ENCODE measurements around the gene CDX1.
A peak's percentile ranks its signal among the peaks of the same experiment; 100 is the strongest.
"Not testable (repeated sequence)": the region's sequence is repeated elsewhere in the genome, so short reads cannot be mapped to it uniquely, and the experiment has no call there.

CDX1 gene

DNA sequence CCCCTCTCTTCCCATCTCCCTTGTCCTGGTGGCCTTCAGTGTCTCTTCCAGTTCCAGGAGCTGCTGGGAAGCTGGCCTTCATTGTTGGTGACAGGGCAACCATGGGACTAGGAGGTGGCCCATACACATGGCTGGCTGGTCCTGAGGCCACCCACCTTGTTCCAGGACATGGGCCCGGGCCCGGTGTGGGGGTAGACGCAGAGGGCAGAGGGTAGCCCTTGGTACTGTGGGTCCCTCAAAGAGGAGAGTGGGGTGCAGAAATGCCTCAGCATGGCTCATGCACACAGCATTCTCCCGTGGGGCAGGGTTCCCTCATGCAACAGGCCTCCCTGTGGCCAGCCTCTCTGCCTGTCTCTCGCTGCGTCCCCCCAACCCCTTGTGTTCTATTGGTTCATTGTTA, 44.1 kb downstream of the CDX1 start:
- DNase-seq, result no peak

DNA sequence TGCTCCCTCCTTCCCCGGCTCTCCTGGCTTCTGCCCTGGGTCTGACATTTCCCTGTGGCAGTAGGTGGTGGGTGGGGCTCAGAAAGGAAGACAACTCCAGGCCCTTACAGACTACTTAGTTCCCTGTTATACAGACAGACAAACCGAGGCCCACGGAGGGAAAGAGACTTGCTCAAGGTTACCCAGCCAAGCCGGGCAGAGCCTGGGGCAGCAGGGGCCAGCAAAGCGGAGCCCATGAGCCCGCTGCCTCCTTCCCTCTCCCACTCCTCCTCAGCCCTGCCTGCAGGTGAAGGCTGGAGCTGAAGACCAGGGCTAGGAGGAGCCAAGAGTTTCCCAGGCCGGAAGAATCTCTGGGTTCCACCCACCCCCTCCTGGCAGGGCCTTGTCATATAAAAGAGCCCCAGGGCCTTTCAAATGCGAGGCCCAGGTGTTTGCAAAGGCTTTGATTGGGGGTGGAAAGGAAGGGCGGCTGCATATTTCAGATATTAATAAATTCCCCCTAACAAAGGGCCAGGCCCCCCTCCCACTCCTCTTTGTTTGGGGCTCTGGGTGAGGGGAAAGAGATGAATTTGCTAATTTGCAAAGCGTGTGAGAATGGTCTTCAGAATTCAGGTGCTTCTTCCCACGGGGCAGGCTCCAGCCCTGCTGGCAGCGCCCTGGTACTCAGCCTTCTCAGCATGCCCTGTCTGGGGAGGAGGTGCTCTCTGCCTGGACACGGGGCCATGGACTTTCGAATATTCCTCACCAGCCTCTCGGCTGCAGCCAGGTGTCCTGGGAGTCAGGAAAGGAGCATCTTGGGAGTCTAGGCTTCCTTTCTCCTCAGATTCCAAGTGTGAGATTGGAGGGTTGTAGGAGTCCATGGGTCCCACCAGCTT, 44.8 kb downstream of the CDX1 start:
- no peak for DNase-seq

DNA sequence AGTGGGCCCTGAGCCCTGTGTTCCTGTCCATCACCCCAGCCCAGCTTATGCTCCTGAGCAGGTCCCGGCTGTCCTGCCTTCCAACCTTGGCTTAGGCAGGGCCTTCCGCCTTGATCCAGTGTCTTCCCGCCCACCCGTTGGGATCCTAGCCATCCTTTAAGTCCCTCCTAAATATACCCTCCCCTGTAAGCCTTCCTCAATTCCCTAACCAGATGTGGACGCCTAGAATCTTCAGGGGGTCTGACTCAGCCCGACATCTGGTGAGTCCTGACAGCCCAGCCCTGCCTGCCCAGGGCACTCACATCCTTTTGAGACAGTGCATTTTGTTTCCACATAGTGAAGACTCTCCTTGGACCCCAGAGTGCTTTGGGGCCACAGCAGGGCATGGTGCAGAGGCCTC, 47.0 kb downstream of the CDX1 start:
- DNase-seq, result no peak

DNA sequence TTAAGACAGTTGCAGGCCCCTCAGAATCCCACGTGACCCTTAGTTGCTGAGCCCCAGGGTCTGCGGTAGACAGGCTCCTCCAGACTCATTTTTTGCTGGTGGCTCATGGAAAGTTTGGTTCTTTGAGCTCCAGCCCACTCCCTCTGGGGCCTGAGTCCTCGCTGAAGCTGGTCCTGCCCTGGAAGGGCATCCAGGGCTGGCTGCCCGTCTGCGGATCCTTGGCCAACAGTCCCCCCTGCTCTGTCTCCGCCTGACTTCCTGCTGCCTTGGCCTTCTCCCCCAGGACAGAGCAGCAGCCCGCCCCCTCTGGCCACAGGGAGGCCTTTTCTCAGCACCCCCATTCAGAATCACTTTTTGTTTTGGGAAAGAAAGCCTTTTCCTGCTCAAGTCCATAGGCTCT, 47.7 kb downstream of the CDX1 start:
- DNase-seq, result no peak

DNA sequence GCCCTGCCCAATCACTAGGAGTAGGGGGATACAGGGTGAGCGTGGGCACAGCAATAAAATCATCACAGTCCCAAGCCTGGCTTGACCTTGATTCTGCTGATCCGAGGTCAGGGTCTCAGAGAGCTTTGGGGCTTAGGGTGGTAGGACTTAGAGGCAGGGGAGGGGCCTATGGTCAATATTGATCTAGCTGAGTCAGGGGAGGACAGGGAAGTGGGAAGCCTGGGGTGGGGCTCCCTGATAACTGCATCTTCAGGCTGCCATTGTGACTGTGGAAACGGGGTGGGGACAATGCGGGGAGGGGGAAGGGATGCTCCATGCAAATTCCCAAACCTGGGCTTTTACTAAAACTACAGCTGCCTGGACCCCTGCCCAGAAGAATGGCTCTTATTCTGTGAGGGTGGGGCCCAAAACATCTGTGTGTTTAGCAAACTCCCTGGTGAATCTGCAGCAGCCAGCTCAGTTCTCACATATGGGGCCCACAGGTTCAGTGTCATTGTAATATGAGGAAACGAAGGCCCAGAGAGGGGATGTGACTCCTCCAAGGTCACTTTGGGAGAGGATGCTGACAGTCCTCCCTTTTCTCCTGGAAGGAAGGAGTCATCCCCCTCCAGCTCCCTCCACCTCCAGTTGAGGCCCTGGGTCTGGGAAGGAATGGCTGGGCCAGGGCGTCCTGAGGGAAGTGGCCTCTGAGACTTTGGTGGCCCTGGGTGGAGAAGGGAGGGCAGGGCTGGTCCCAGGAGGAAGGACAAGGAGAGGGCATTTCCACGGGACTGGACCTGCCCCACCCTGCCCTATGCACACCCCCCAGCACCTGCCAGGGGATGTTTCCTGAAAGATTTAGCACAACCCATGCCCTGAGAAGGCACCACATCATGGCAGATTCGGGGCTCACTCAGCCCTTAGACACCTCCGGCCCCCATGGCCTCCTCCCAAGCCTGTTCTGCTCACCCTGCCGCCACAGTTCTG, 49.7 kb downstream of the CDX1 start:
- no peak for DNase-seq

DNA sequence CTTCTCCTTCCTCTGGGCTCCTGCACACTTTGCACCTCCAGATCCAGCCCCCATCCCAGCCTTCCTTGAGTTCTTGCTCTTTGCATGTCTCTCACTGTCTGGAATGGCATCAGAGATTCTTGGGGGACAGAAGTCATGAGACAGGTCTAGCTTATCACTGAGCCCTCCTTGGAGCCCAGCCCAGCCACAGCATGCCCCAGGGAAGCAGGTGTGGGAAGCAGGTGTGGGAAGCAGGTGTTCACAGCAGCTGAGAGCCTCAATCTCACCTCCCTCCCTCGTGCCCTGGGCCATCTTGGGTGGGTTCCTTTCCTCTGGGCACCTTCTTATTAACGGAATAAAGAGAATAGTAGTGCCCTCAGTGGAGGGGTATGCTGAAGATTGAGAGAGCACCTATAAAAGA, 50.5 kb downstream of the CDX1 start:
- no peak for DNase-seq

DNA sequence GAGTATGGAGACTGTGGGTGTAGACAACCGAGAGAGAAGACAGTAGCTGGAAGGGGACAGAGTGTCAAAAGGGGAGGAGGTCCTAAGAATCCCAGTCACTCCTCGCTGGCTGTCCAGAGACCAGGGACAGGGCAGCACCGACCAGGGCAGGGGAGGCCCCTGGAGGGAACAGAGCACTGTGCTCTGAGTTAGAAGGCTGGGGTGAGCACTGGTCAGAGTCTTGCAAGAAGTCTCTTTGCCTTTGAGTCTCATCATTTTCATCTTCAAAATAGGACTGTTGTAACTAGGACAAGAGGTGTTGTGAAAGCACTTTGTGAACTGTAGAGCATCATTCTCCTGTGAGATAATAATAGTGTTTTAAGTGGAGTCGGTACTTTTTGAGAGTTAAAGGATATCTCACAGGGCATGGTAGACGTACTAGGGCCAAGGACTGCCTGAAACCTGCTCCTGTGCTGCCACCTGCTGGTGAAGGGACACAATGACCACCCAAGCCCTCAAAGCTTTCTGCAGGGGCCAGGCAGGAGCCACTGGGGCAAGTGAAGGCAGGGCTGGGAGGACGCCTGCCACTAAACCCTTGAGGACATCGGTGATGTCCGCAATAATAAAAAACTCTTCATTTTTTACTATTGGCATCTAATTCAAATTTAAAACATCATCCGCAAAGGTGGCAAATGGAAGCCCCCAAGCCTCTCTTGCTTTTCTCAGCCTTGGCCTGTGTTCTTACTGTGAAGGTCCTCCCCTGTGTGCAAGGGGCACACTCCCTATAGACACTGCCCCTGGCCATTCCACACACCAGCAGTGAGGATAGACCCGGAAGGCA, 51.5 kb downstream of the CDX1 start:
- peak; percentile 61 for DNase-seq

DNA sequence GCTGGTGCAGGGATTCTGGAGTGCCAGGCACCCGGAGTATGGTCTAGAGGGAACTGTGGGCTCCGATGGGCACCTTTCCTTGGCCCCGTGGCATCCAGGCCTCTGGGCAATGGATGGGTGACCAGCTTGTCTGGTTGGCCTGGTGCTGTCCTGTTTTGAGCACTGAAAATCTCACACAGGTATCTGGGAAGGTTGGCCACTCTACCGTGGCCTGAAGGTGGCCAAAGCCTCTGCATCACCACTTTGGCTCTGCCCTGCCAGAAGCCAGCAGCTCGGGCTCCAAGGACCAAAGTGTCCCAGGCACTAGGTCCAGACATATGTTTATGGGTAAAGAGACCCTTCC, 52.1 kb downstream of the CDX1 start:
- DNase-seq, result no peak

DNA sequence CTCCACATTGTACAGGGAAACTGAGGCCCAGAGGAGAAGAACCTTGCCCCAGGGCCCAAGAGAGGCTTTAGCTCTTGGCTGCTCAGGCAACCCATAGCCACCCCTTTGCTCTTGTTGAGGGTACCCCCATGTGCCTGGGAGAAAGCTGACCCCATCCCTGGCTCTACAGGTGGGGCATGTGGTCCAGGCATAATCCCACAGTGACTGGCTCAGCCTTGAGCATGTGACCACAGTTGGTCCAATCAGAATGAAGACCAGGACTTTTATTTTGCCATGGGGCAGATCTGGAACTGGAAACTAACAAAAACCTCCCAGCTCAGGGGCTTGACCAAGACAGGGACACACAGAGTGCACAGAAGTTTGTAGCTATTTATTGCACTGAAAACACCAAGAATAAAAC, 52.6 kb downstream of the CDX1 start:
- DNase-seq, result no peak

DNA sequence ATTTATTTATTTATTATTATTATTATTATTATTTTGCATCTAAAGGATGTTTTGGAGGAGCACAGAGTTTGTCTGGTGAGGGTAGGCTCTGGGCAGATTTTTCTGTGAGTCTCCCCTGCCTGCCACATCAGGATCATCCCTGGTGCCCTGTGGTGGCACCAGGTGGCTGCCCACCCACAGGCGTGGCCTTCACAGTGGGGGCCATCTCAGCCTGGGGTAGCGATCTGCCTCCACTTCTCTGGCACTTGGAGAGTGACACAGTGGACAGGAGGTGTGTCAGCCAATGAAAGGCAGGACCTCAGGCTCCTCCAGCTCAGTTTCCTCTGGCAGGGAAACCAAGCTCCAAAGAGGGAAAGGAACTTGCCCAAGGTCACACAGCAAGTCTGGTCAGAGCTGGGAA, 53.3 kb downstream of the CDX1 start:
- no peak for DNase-seq

DNA sequence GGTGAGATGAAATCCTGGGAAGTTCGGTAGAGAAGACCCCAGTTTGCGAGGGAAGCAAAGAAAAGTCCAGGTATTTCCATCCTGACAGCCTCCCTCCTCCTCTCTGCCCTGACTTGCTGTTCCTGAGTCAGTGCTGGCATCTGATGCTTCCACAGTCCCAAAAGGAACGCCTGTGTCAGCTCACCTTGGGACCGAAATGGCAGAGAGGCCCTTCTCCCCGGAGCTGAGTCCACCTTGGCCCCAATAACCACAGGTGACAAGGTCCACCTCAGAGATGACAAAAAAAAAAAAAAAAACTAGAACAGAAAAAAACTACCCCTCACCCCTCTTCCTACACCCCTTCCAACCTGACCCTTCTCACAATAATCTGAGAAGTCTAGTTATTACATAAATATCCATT, 54.9 kb downstream of the CDX1 start:
- DNase-seq, result no peak

DNA sequence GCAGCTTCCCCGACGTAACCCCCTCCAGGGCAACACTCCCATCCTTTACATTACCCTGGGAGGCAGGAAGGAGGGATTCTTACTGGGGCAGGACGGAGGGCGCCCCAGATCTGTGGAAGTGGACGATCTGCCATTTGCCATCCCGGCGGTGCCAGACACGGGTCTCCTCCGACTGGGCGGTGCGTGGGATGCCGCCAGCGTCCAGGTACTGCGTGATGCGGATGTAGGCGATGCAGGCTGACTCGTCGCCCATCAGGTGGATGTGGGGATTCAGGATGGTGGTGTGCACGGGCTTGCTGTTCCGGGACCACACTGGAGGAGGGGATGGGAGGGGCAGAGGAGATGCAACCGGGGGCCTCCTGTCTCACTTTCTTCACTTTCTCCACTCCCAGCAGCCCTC, 56.3 kb downstream of the CDX1 start:
- no peak for DNase-seq

DNA sequence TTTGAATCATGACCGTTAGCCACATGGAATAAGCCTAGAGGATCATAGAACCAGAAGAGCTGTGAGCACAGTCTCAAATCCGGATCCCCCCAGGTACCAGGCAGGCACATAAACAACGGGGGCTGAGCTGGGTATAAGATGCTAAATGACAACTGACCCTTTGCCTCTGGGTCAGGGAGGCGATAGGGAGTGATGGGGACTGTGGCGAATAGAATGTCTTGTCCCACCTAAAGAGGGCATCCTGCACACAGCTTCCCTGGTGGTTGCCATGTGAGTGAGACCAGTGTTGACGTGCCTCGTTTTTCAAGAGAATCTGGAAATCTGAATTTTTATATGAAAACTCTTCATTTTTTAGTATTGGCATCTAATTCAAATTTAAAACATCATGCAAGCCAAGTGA, 56.9 kb downstream of the CDX1 start:
- DNase-seq, result no peak

DNA sequence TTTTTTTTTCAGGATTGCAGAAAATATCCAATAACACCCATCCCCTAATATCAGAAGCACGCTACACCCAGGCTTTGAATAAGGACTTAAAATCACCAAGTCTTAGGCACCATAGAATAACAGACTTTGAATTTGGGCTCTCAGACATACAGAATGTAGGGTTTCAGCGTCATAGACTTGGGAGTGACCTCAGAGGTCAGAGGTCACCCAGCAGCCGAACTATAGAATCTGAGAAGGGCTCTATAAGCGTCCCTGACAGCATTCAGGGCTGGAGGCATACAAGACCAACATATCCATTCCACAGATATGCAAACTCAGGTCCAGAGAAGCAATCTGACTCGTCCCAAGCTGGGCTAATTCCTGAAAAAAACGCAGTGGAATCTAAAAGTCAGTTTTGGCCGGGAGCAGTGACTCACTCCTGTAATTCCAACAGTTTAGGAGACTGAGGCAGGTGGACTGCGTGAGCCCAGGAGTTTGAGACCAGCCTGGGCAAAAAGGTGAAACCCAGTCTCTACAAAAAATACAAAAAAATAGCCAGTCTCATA, 58.0 kb downstream of the CDX1 start:
- no peak for DNase-seq

DNA sequence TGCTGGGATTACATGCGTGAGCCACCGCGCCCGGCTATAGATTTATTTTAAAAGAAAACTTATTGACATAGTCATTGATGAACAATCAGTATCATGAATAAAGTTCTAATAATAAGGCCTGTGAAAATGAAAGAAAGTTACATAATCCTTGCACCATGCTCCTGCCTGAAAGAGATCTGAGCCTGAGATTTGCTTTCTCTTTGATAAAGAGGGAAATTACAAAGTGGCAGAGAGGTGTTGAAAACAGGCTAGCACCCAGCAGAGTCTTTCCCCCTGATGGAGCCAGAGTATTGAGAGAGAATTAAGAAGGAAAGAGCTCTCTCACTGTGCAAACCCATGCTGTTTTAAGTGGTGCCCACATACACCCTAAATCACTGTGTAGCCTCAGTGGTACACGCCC, 60.5 kb downstream of the CDX1 start:
- no peak for DNase-seq

DNA sequence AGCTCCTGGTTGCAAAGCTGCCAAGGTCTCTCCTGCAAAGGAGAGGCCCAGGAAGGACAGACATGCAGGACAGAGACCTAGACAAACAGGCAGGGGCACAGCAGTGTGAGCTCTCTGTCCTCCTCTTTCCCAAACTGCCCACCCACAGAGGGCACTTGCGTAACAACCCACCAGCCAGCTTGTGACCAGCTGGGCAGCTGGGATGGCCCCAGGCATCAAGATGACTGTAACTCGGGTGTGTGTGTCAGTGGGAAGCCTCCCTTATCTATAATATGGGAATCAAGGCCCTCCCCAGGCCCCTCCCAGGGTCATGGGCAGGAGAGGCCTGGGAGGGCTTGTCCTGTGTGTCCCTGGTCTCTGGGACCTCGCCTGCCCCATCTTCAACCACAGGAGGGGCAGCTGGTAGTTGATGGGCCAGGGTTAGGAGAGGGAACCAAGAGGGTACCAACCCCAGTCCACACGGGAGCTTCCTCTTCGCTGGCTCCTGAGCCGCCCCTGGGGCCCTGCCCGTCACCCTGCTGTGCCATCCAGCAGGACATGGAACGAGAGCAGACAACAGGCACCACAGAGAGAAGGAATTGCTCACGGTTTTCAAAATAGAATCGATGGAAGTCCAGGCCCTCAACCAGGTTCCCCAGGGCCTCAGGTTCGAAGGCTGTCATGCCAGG, 61.2 kb downstream of the CDX1 start:
- DNase-seq, result no peak

DNA sequence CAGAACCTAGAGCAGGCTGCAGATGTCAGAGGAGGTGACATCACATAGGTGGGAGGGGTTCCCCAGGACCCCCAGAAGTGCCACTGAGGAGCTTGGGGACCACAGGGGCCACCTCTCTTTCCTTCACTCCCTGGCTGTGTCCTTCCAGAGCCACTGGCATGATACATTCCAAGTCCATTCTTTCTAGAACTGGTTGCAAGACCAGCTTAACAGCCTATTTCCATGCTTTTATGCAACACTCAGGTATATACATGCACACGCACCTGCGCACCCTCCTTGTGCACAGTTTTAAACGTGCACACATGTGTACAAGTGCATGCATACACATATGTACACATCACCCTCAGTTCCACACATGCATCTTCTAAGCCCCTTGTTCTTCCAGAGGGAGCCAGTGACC, 63.0 kb downstream of the CDX1 start:
- DNase-seq, result no peak

DNA sequence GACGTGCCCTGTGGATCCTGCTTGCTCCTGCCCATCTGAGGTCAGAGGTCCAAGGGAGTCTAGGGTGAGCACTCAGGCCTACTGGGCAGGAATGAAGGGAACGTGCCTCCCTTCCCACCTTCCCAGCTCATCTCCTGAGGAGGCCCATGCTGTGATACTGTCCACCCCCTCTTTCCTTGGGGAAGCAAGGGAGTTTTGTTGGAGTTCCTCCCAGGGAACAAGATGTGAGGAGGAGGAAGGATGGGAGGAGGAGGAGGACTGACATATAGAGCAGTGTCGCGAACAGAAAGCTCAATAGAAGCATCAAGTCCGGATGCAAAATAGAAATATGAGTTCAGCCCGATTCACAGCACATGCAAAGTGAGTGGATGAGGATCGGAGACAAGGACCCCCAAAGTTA, 64.3 kb downstream of the CDX1 start:
- DNase-seq, result no peak

DNA sequence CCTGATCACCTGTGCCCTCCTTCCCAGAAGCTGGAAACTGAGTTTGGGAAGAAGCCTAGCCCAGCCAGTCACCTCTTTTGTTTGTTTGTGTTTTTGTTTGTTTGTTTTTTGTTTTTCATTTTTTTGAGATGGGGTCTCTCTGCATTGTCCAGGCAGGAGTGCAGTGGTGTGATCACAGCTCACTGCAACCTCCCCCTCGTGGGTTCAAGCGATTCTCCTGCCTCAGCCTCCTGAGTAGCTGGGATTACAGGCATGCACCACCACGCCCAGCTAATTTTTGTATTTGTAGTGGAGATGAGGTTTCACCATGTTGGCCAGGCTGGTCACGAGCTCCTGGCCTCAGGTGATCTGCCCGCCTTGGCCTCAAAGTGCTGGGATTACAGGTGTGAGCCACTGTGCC, 67.1 kb downstream of the CDX1 start:
- DNase-seq, result not testable (repeated sequence)
